Osteoblast (primary cell): ENCODE data around the gene CELF2. TPM values are rescaled to one million over a fixed set of nuclear protein-coding genes. Genes with fewer than 3 reads are reported as not detected.

Experiments
- DNase-seq: peaks from one replicate; pipeline ENCODE4 v3.0.0; 2011; ENCODE audit warnings: low spot score, mixed read lengths; ENCODE audit not compliant: insufficient read length; ENCODE audit errors: missing footprints
- H2AFZ ChIP-seq: 2 replicates; pipeline ENCODE4 v1.6.0; 2011; ENCODE audit warnings: mild to moderate bottlenecking, low read length
- H3K27ac ChIP-seq: 2 replicates; pipeline ENCODE4 v1.5.1; 2011; ENCODE audit warnings: mild to moderate bottlenecking, low read depth, low read length, moderate library complexity
- H3K27me3 ChIP-seq: 2 replicates; pipeline ENCODE4 v1.6.0; 2012; ENCODE audit warnings: mild to moderate bottlenecking, control low read depth, inconsistent platforms, low read length, moderate library complexity; ENCODE audit not compliant: insufficient read depth
- H3K36me3 ChIP-seq: 2 replicates; pipeline ENCODE4 v1.5.1; 2011; ENCODE audit warnings: mild to moderate bottlenecking, low read length, control low read depth, moderate library complexity; ENCODE audit not compliant: insufficient read depth
- H3K4me1 ChIP-seq: 2 replicates; pipeline ENCODE4 v1.5.1; 2011; ENCODE audit warnings: mild to moderate bottlenecking, low read length, control low read depth, moderate library complexity; ENCODE audit not compliant: insufficient read depth
- H3K4me2 ChIP-seq: 2 replicates; pipeline ENCODE4 v1.6.0; 2011; ENCODE audit warnings: mild to moderate bottlenecking, low read length; ENCODE audit not compliant: insufficient read depth
- H3K4me3 ChIP-seq: fragments of 200-600 bp; sonication (generic); 3 replicates; pipeline ENCODE4 v1.5.1; 2012; ENCODE audit warnings: mild to moderate bottlenecking, low read length, inconsistent platforms; ENCODE audit not compliant: insufficient read depth
- H3K79me2 ChIP-seq: 2 replicates; pipeline ENCODE4 v1.6.0; 2012; ENCODE audit warnings: mild to moderate bottlenecking, low read length, control low read depth, inconsistent platforms; ENCODE audit not compliant: insufficient read depth
- H3K9me3 ChIP-seq: 2 replicates; pipeline ENCODE4 v1.5.1; 2011; ENCODE audit warnings: low read depth, low read length, control low read depth
- H4K20me1 ChIP-seq: 2 replicates; pipeline ENCODE4 v1.6.0; 2012; ENCODE audit warnings: mild to moderate bottlenecking, low read length, control low read depth; ENCODE audit not compliant: insufficient read depth
- total RNA-seq: library from RNA; depleted of rRNA; stranded (reverse); fragments of >200 nt; gene quantifications from 2 replicates; pipeline ENCODE4 v1.2.3, GENCODE V29; 2012
- TF ChIP-seq, protein P1 (sequence below): IDR thresholded peaks from 2 replicates; pipeline ENCODE4 v1.5.1; 2011; ENCODE audit warnings: mild to moderate bottlenecking, low read depth, low read length, moderate library complexity; ENCODE audit errors: extremely low read depth

Gene CELF2
- total RNA-seq, 1 donor = 7.6 TPM

DNA sequence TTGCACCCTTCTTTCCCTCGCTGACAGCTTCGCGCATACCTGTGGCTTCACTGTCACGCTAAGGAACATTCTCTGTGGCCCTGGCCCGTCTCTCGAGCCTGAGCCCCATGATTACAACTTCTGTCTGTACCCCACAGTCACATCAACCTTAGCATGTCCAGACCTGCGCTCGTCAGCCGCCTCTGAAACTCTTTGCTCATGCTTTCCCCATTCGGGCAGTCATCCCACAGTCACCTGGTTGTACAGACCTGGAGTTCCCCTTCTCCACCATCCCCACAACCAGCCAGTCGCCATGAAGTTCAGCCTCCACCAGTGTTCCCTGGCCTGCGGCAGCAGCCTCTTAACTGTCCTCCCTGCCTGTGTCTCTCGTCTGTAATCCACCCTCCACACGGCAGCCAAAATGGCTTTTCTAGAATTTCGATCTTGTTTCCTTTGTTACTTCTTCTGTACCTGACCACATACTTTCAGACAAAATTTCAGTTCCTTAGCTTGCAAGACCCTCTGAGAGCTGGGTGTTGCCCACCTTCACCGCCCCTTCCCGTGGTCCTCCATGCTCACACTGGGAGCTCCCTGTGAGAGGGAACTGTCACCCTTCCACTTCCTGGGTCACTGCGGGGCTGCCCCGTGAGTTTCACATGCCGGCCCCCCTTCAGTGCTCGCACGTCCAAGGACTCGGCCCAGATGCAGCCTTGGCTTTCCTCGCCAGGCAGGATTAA is 229.2 kb downstream of the CELF2 start:
- Histone ChIP-seq H3K4me2 (no peak overlapping the region), H3K27me3 (no peaks in the 10 kb centered on the region), H3K79me2 (no peaks in the 10 kb centered on the region), H3K9me3 (no peaks in the 10 kb centered on the region), H2AFZ (no peak overlapping the region), H3K4me1 (no peaks in the 10 kb centered on the region), H4K20me1 (no peaks in the 10 kb centered on the region), H3K36me3 (no peaks in the 10 kb centered on the region), H3K27ac (no peak overlapping the region), H3K4me3 (no peak overlapping the region)
- TF ChIP-seq, protein P1, sequence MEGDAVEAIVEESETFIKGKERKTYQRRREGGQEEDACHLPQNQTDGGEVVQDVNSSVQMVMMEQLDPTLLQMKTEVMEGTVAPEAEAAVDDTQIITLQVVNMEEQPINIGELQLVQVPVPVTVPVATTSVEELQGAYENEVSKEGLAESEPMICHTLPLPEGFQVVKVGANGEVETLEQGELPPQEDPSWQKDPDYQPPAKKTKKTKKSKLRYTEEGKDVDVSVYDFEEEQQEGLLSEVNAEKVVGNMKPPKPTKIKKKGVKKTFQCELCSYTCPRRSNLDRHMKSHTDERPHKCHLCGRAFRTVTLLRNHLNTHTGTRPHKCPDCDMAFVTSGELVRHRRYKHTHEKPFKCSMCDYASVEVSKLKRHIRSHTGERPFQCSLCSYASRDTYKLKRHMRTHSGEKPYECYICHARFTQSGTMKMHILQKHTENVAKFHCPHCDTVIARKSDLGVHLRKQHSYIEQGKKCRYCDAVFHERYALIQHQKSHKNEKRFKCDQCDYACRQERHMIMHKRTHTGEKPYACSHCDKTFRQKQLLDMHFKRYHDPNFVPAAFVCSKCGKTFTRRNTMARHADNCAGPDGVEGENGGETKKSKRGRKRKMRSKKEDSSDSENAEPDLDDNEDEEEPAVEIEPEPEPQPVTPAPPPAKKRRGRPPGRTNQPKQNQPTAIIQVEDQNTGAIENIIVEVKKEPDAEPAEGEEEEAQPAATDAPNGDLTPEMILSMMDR = no peak
- DNase-seq = no peak

GRCh38 chr10:11249152-11249807 is 231.6 kb downstream of the CELF2 start:
- no peak for DNase-seq
- no peaks in the 10 kb centered on the region for H3K4me1 ChIP-seq
- no peaks in the 10 kb centered on the region for H4K20me1 ChIP-seq
- no peaks in the 10 kb centered on the region for H3K27me3 ChIP-seq
- no peak overlapping the region for H2AFZ ChIP-seq
- no peak overlapping the region for H3K4me2 ChIP-seq
- H3K79me2 ChIP-seq = no peaks in the 10 kb centered on the region
- TF ChIP-seq, protein P1 = no peak
- H3K27ac ChIP-seq = no peak overlapping the region
- no peaks in the 10 kb centered on the region for H3K9me3 ChIP-seq
- H3K4me3 ChIP-seq = no peak overlapping the region
- H3K36me3 ChIP-seq = no peaks in the 10 kb centered on the region

DNA sequence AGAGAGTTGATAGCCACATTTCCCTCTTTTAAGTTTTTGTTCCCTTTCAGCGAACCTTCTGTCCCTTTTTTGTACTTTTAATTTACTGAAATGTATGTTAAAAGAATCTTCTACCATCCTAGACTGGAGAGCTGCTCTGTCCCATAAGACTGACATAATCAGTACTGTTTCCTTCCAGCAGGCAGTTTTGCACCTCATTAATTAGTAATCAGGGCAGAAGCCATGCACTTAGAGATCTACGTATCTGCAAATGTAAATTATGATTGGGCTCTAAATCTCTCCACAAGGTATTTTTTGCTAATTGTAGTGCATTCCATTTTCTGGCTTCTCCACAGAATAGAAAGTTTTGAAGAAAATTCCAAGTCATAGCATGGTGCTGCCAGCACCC is 232.1 kb downstream of the CELF2 start:
- Histone ChIP-seq H3K27me3 (no peaks in the 10 kb centered on the region), H3K27ac (no peak overlapping the region), H4K20me1 (no peaks in the 10 kb centered on the region), H2AFZ (no peak overlapping the region), H3K4me1 (no peaks in the 10 kb centered on the region), H3K4me3 (no peak overlapping the region), H3K4me2 (no peak overlapping the region), H3K9me3 (no peaks in the 10 kb centered on the region), H3K36me3 (no peaks in the 10 kb centered on the region), H3K79me2 (no peaks in the 10 kb centered on the region)
- TF ChIP-seq, protein P1 = no peak
- DNase-seq = no peak

GRCh38 chr10:11250304-11250703 is 232.6 kb downstream of the CELF2 start:
- H3K79me2 ChIP-seq = no peaks in the 10 kb centered on the region
- H3K27me3 ChIP-seq = no peaks in the 10 kb centered on the region
- no peak for DNase-seq
- no peak overlapping the region for H2AFZ ChIP-seq
- H3K4me2 ChIP-seq = no peak overlapping the region
- no peaks in the 10 kb centered on the region for H3K36me3 ChIP-seq
- no peak overlapping the region for H3K27ac ChIP-seq
- H4K20me1 ChIP-seq = no peaks in the 10 kb centered on the region
- no peak overlapping the region for H3K4me3 ChIP-seq
- no peaks in the 10 kb centered on the region for H3K4me1 ChIP-seq
- TF ChIP-seq, protein P1 = no peak
- H3K9me3 ChIP-seq = no peaks in the 10 kb centered on the region
